SK-N-SH treated with all-trans-retinoic acid at 6 μM for 48 hours (cell line): ENCODE data around the gene GGA1.
"Not testable (repeated sequence)": the region's sequence is repeated elsewhere in the genome, so short reads cannot be mapped to it uniquely, and the experiment has no call there.

Source experiments
- ATAC-seq: fragments of 200-7000 bp; cut with Tn5 transposase; 3 replicates; pipeline ENCODE4 v1.9.1; 2020; ENCODE audit warnings: mild to moderate bottlenecking, moderate library complexity
- ARNTL ChIP-seq: fragments of 450-650 bp; formaldehyde crosslinking; IDR thresholded peaks from 2 replicates; pipeline ENCODE4 v1.5.0; 2020; ENCODE audit warnings: low read depth, mild to moderate bottlenecking, moderate library complexity, borderline replicate concordance
- BACH2 ChIP-seq: fragments of 250-450 bp; sonication (Bioruptor Pico); IDR thresholded peaks from 2 replicates; pipeline ENCODE4 v1.9.0; 2021; ENCODE audit warnings: mild to moderate bottlenecking, borderline replicate concordance
- CSDC2 ChIP-seq: fragments of 250-450 bp; sonication (Bioruptor Pico); IDR thresholded peaks from 2 replicates; pipeline ENCODE4 v1.5.0; 2020; ENCODE audit warnings: mild to moderate bottlenecking, moderate library complexity
- ESRRG ChIP-seq: fragments of 250-450 bp; sonication (Bioruptor Pico); IDR thresholded peaks from 2 replicates; pipeline ENCODE4 v1.6.1; 2021; ENCODE audit warnings: mild to moderate bottlenecking
- GLIS3 ChIP-seq: fragments of 250-450 bp; sonication (Bioruptor Pico); IDR thresholded peaks from 2 replicates; pipeline ENCODE4 v1.5.0; 2020; ENCODE audit warnings: mild to moderate bottlenecking, moderate library complexity
- ISL1 ChIP-seq: fragments of 250-450 bp; sonication (Bioruptor Pico); IDR thresholded peaks from 2 replicates; pipeline ENCODE4 v2.1.2; 2022; ENCODE audit warnings: mild to moderate bottlenecking, moderate library complexity
- OSR1 ChIP-seq: fragments of 250-450 bp; sonication (Bioruptor Pico); IDR thresholded peaks from 2 replicates; pipeline ENCODE4 v1.8.0; 2022; ENCODE audit warnings: moderate library complexity, mild to moderate bottlenecking, inconsistent platforms
- PPARA ChIP-seq: fragments of 250-450 bp; sonication (Bioruptor Pico); IDR thresholded peaks from 2 replicates; pipeline ENCODE4 v1.5.0; 2020; ENCODE audit warnings: mild to moderate bottlenecking, borderline replicate concordance
- RARB ChIP-seq: fragments of 250-450 bp; sonication (Bioruptor Pico); IDR thresholded peaks from 2 replicates; pipeline ENCODE4 v1.8.0; 2021; ENCODE audit warnings: mild to moderate bottlenecking, moderate library complexity
- SNAI2 ChIP-seq: fragments of 250-450 bp; sonication (Bioruptor Pico); IDR thresholded peaks from 2 replicates; pipeline ENCODE4 v1.5.0; 2020; ENCODE audit warnings: mild to moderate bottlenecking, moderate library complexity
- TCF4 ChIP-seq: fragments of 250-450 bp; sonication (Bioruptor Pico); IDR thresholded peaks from 2 replicates; pipeline ENCODE4 v1.8.0; 2021; ENCODE audit warnings: mild to moderate bottlenecking, moderate library complexity, borderline replicate concordance
- TOX ChIP-seq: fragments of 250-450 bp; sonication (Bioruptor Pico); IDR thresholded peaks from 2 replicates; pipeline ENCODE4 v1.8.0; 2021; ENCODE audit warnings: mild to moderate bottlenecking, moderate library complexity, borderline replicate concordance
- ZFP3 ChIP-seq: fragments of 250-450 bp; sonication (Bioruptor Pico); IDR thresholded peaks from 2 replicates; pipeline ENCODE4 v1.5.0; 2020; ENCODE audit warnings: mild to moderate bottlenecking, moderate library complexity
- ZFP30 ChIP-seq: fragments of 450-650 bp; formaldehyde crosslinking; IDR thresholded peaks from 2 replicates; pipeline ENCODE4 v1.5.0; 2022; ENCODE audit warnings: mild to moderate bottlenecking, moderate library complexity
- ZNF565 ChIP-seq: fragments of 450-650 bp; formaldehyde crosslinking; conservative IDR thresholded peaks from 2 replicates; pipeline ENCODE4 v1.5.0; 2020; ENCODE audit warnings: low read depth, mild to moderate bottlenecking, moderate library complexity
- ZNF70 ChIP-seq: fragments of 450-650 bp; formaldehyde crosslinking; IDR thresholded peaks from 2 replicates; pipeline ENCODE4 v1.5.0; 2020; ENCODE audit warnings: mild to moderate bottlenecking, moderate library complexity
- ZNF8 ChIP-seq: fragments of 450-650 bp; formaldehyde crosslinking; IDR thresholded peaks from 2 replicates; pipeline ENCODE4 v1.5.0; 2020; ENCODE audit warnings: mild to moderate bottlenecking, moderate library complexity
- TF ChIP-seq, protein P1 (sequence below): fragments of 250-450 bp; sonication (Bioruptor Pico); IDR thresholded peaks from 2 replicates; pipeline ENCODE4 v1.8.0; 2020; ENCODE audit warnings: mild to moderate bottlenecking, moderate library complexity, borderline replicate concordance
- TF ChIP-seq, protein P2 (sequence below): fragments of 250-450 bp; sonication (Bioruptor Pico); IDR thresholded peaks from 2 replicates; pipeline ENCODE4 v1.5.1; 2020; ENCODE audit warnings: low read depth, mild to moderate bottlenecking, moderate library complexity
- TF ChIP-seq, protein P3 (sequence below): fragments of 250-450 bp; sonication (Bioruptor Pico); IDR thresholded peaks from 2 replicates; pipeline ENCODE4 v1.5.1; 2021; ENCODE audit warnings: mild to moderate bottlenecking, moderate library complexity
- TF ChIP-seq, protein P4 (sequence below): fragments of 250-450 bp; sonication (Bioruptor Pico); IDR thresholded peaks from 2 replicates; pipeline ENCODE4 v1.5.0; 2020; ENCODE audit warnings: mild to moderate bottlenecking, moderate library complexity
- TF ChIP-seq, protein P5 (sequence below): fragments of 250-450 bp; sonication (Bioruptor Pico); IDR thresholded peaks from 2 replicates; pipeline ENCODE4 v1.8.0; 2021; ENCODE audit warnings: low read depth, mild to moderate bottlenecking, moderate library complexity, borderline replicate concordance

Gene GGA1

DNA sequence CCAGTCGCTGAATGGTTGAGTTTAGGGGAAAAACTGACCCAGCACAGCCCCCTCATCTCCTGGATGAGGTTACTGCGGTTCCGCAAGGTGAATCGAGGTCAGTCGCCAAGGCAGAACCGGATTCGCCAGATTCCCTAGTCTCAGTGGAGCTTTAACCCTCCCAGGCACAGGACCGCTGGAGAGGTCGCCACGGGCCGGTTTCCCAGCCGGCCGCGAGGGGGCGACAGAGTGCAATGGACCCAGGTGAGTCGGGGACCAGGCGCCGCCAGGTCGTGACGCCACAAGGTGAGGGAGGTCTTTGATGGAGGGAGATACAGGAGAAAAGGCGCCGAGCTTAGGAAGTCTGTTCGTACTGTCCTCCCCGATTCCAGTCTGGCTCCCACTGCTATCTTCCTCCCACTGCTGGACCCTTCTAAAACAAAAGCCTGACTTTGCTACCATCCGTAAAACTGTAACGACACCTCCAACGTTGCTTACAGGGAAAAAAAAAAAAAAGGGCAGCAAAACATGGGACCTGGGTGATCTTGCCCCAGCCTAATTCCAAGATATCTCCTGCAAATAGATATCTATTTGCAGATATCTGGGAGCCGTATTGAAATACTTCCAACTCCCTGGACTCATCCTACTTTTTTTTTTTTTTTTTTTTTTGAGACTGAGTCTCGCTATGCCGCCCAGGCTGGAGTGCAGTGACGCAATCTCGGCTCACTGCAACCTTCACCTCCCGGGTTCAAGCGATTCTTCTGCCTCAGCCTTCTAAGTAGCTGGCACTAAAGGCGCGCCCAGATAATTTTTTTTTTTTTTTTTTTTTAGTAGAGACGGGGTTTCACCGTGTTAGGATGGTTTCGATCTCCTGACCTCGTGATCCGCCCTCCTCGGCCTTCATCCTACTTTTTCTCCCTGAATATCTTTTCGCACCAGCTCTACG lies 1.4 kb upstream of the GGA1 start:
- no peak for TF ChIP-seq ISL1 (CRISPR knock-in tag)
- no peak for TF ChIP-seq OSR1
- TF ChIP-seq TOX (CRISPR knock-in tag) = no peak
- TF ChIP-seq RARB = no peak
- TF ChIP-seq, protein P1, sequence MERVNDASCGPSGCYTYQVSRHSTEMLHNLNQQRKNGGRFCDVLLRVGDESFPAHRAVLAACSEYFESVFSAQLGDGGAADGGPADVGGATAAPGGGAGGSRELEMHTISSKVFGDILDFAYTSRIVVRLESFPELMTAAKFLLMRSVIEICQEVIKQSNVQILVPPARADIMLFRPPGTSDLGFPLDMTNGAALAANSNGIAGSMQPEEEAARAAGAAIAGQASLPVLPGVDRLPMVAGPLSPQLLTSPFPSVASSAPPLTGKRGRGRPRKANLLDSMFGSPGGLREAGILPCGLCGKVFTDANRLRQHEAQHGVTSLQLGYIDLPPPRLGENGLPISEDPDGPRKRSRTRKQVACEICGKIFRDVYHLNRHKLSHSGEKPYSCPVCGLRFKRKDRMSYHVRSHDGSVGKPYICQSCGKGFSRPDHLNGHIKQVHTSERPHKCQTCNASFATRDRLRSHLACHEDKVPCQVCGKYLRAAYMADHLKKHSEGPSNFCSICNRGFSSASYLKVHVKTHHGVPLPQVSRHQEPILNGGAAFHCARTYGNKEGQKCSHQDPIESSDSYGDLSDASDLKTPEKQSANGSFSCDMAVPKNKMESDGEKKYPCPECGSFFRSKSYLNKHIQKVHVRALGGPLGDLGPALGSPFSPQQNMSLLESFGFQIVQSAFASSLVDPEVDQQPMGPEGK = no peak
- TF ChIP-seq GLIS3 (CRISPR knock-in tag) = no peak
- TF ChIP-seq ARNTL (CRISPR knock-in tag) = no peak
- ATAC-seq = peak; percentile 34

DNA sequence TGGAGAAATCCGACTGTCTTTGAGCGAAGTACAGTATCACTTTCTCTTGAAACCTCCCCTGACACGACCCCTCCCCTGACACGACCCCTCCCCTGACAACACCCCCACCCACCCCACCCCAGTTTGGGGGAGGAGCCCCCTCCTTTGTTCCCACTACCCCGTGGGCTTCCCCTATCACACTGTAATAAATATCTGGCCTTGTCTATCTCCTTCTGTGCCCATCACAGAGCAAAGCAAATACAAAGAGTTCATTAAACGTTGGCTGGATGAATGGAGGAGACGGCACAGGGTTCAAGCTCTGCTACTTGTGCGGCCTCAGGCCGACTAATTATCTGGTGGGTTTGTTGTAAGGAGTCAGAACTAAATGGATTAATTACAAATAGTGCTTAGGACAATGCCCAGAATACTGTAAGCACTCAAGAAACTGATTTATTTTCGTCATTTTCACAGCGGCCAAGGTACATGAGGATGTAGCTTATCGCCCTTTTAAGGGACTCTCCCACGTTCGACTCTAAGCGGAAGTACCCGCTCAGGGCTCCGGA lies 628 bp upstream of the GGA1 start:
- no peak for TF ChIP-seq ZNF70 (CRISPR knock-in tag)
- TF ChIP-seq ZNF565 (CRISPR knock-in tag) = no peak
- TF ChIP-seq ZNF8 (CRISPR knock-in tag) = no peak
- no peak for TF ChIP-seq CSDC2 (CRISPR knock-in tag)
- no peak for TF ChIP-seq SNAI2
- TF ChIP-seq ESRRG (CRISPR knock-in tag) = no peak
- TF ChIP-seq OSR1 = no peak
- ATAC-seq = peak; percentile 3

DNA sequence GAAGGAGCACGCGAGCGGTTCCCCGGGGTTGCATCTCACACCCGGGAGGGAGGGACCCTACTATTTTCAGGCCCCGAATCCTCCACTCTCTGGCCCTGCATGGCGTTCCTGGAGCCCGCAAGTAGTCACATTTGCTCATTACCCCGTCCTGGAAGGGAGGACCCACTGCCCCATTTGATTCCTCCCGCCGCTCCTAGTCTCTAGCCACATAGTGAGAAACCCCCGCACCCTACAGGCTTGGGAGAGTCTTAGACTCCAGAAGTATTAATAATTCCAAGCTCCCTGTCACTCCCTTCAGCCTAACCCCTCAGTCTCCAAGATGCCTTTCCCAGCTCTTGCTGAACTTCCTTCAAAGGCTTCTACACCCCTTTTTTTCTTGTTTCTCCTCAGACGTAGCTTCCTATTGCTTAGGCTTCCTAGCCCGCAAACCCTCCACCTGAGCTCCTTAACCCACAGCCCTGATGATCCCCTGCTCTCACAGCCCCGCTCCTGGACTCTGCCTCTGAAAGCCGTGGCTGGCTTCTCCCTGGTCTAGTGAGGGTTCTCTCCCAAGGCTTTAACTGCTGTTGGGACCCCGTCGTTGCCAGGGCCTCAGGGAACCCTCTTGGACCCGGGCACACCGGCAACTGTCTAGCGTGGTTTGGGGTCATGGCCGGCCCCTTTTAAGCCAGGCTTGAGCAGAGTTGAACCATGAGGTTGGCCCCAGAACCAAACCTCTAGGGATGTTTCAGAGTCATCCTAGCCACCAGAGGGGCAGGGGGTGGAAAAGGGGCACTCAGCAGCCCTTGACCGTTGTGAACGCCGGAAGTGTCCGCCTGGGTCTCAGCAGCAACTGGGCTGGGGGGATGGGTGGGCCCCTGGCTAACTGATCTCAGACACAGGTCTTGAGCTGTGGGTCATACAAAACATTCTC lies 862 bp downstream of the GGA1 start:
- peak; percentile 17 for ATAC-seq
- no peak for TF ChIP-seq OSR1
- TF ChIP-seq CSDC2 (CRISPR knock-in tag) = no peak
- TF ChIP-seq, protein P2, sequence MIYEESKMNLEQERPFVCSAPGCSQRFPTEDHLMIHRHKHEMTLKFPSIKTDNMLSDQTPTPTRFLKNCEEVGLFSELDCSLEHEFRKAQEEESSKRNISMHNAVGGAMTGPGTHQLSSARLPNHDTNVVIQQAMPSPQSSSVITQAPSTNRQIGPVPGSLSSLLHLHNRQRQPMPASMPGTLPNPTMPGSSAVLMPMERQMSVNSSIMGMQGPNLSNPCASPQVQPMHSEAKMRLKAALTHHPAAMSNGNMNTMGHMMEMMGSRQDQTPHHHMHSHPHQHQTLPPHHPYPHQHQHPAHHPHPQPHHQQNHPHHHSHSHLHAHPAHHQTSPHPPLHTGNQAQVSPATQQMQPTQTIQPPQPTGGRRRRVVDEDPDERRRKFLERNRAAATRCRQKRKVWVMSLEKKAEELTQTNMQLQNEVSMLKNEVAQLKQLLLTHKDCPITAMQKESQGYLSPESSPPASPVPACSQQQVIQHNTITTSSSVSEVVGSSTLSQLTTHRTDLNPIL = no peak
- TF ChIP-seq, protein P3, sequence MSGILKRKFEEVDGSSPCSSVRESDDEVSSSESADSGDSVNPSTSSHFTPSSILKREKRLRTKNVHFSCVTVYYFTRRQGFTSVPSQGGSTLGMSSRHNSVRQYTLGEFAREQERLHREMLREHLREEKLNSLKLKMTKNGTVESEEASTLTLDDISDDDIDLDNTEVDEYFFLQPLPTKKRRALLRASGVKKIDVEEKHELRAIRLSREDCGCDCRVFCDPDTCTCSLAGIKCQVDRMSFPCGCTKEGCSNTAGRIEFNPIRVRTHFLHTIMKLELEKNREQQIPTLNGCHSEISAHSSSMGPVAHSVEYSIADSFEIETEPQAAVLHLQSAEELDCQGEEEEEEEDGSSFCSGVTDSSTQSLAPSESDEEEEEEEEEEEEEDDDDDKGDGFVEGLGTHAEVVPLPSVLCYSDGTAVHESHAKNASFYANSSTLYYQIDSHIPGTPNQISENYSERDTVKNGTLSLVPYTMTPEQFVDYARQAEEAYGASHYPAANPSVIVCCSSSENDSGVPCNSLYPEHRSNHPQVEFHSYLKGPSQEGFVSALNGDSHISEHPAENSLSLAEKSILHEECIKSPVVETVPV (CRISPR knock-in tag) = no peak
- TF ChIP-seq ZNF8 (CRISPR knock-in tag) = no peak
- TF ChIP-seq BACH2 (CRISPR knock-in tag) = no peak
- TF ChIP-seq ISL1 (CRISPR knock-in tag) = no peak
- no peak for TF ChIP-seq PPARA (CRISPR knock-in tag)
- TF ChIP-seq ARNTL (CRISPR knock-in tag) = no peak
- TF ChIP-seq, protein P4, sequence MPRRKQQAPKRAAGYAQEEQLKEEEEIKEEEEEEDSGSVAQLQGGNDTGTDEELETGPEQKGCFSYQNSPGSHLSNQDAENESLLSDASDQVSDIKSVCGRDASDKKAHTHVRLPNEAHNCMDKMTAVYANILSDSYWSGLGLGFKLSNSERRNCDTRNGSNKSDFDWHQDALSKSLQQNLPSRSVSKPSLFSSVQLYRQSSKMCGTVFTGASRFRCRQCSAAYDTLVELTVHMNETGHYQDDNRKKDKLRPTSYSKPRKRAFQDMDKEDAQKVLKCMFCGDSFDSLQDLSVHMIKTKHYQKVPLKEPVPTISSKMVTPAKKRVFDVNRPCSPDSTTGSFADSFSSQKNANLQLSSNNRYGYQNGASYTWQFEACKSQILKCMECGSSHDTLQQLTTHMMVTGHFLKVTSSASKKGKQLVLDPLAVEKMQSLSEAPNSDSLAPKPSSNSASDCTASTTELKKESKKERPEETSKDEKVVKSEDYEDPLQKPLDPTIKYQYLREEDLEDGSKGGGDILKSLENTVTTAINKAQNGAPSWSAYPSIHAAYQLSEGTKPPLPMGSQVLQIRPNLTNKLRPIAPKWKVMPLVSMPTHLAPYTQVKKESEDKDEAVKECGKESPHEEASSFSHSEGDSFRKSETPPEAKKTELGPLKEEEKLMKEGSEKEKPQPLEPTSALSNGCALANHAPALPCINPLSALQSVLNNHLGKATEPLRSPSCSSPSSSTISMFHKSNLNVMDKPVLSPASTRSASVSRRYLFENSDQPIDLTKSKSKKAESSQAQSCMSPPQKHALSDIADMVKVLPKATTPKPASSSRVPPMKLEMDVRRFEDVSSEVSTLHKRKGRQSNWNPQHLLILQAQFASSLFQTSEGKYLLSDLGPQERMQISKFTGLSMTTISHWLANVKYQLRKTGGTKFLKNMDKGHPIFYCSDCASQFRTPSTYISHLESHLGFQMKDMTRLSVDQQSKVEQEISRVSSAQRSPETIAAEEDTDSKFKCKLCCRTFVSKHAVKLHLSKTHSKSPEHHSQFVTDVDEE = no peak
- TF ChIP-seq, protein P5, sequence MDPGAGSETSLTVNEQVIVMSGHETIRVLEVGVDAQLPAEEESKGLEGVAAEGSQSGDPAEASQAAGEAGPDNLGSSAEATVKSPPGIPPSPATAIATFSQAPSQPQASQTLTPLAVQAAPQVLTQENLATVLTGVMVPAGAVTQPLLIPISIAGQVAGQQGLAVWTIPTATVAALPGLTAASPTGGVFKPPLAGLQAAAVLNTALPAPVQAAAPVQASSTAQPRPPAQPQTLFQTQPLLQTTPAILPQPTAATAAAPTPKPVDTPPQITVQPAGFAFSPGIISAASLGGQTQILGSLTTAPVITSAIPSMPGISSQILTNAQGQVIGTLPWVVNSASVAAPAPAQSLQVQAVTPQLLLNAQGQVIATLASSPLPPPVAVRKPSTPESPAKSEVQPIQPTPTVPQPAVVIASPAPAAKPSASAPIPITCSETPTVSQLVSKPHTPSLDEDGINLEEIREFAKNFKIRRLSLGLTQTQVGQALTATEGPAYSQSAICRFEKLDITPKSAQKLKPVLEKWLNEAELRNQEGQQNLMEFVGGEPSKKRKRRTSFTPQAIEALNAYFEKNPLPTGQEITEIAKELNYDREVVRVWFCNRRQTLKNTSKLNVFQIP (CRISPR knock-in tag) = no peak
- no peak for TF ChIP-seq ZFP3 (CRISPR knock-in tag)
- TF ChIP-seq ZNF565 (CRISPR knock-in tag) = no peak
- no peak for TF ChIP-seq ZFP30 (CRISPR knock-in tag)
- no peak for TF ChIP-seq TCF4
- TF ChIP-seq GLIS3 (CRISPR knock-in tag) = no peak
- TF ChIP-seq, all 23 proteins: peak for 0

DNA sequence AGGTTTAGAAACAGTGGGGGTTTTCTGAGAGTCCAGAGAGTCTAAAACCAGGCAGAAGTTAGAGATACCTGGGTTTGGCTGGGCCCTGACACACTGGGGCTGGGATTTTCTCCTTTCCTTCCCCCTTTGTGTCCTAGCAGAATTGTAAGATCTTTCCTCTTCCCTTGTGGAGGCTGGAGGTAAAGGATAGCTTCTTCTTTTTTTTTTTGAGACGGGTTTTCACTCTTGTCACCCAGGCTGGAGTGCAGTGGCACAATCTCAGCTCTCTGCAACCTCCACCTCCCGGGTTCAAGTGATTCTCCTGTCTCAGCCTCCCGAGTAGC lies 1.5 kb downstream of the GGA1 start:
- not testable (repeated sequence) for ATAC-seq
